Fibroblast of mammary gland (primary cell): Measurements from ENCODE around the gene ENTPD2.

Experiments used
- DNase-seq: peaks from one replicate; pipeline ENCODE4 v3.0.0-alpha.2; 2010; ENCODE audit warnings: low read depth
- H3K4me3 ChIP-seq: 2 replicates; pipeline ENCODE4 v1.5.1; 2011; ENCODE audit warnings: low read depth, mild to moderate bottlenecking, low read length, moderate library complexity; ENCODE audit not compliant: control insufficient read depth
- CTCF ChIP-seq: conservative IDR thresholded peaks from 2 replicates; pipeline ENCODE4 v1.5.1; 2011; ENCODE audit warnings: low read depth, low read length, inconsistent platforms; ENCODE audit not compliant: control insufficient read depth, insufficient read depth

Gene ENTPD2

GRCh38 chr9:137085920-137086530, 32.2 kb upstream of the ENTPD2 start:
- peak; percentile 47 for DNase-seq
- H3K4me3 ChIP-seq = peak overlapping the region; percentile 74
- TF ChIP-seq CTCF = no peak

GRCh38 chr9:137084526-137084925, 30.7 kb upstream of the ENTPD2 start:
- no peak for TF ChIP-seq CTCF
- no peak overlapping the region for H3K4me3 ChIP-seq
- DNase-seq = no peak

- no peak overlapping the region for H3K4me3 ChIP-seq
These were observed 29.6 kb upstream of the ENTPD2 start for GRCh38 chr9:137083394-137084004.

GRCh38 chr9:137082925-137083290, 29.0 kb upstream of the ENTPD2 start:
- TF ChIP-seq CTCF = no peak
- no peak for DNase-seq
- H3K4me3 ChIP-seq = no peak overlapping the region

More at GRCh38 chr9:137083394-137084004, 29.6 kb upstream of the ENTPD2 start:
- peak; percentile 97 for DNase-seq
- no peak for TF ChIP-seq CTCF

GRCh38 chr9:137082222-137082924, 28.5 kb upstream of the ENTPD2 start:
- no peak for DNase-seq
- no peak overlapping the region for H3K4me3 ChIP-seq
- no peak for TF ChIP-seq CTCF

- TF ChIP-seq CTCF = no peak
- DNase-seq = no peak
- H3K4me3 ChIP-seq = no peak overlapping the region
These were observed 26.6 kb upstream of the ENTPD2 start for GRCh38 chr9:137080260-137081122.
